ENCODE results near the gene CACNA1G.

GRCh38 chr17:50544516-50544915 lies 16.0 kb upstream of the CACNA1G start:
- TF ChIP-seq NFATC4 (CRISPR knock-in tag; IDR thresholded peaks at IDR 0.05) (no peak), CTCF (IDR thresholded peaks at IDR 0.05) (no peak), ZNF671 (CRISPR knock-in tag; IDR thresholded peaks at IDR 0.05) (no peak), ATF3 (CRISPR knock-in tag; conservative IDR thresholded peaks at IDR 0.05) (no peak), CREB1 (CRISPR knock-in tag; IDR thresholded peaks at IDR 0.05) (no peak), NR3C1 (CRISPR knock-in tag; conservative IDR thresholded peaks at IDR 0.05; ENCODE audit: low read depth) (no peak), TCF7 (CRISPR knock-in tag; IDR thresholded peaks at IDR 0.05; ENCODE audit: low read depth) (no peak)
- TF ChIP-seq, protein P1, sequence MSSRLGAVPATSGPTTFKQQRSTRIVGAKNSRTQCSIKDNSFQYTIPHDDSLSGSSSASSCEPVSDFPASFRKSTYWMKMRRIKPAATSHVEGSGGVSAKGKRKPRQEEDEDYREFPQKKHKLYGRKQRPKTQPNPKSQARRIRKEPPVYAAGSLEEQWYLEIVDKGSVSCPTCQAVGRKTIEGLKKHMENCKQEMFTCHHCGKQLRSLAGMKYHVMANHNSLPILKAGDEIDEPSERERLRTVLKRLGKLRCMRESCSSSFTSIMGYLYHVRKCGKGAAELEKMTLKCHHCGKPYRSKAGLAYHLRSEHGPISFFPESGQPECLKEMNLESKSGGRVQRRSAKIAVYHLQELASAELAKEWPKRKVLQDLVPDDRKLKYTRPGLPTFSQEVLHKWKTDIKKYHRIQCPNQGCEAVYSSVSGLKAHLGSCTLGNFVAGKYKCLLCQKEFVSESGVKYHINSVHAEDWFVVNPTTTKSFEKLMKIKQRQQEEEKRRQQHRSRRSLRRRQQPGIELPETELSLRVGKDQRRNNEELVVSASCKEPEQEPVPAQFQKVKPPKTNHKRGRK (CRISPR knock-in tag; IDR thresholded peaks at IDR 0.05; ENCODE audit: borderline replicate concordance): no peak
